Liver (tissue), 9 donors: Measurements from ENCODE around the gene MYO15A. TPM values are rescaled to one million over a fixed set of nuclear protein-coding genes. Genes with fewer than 3 reads are reported as not detected.

Source experiments
- DNase-seq: peaks from one replicate; pipeline ENCODE4 v3.0.0-alpha.2; 2017; ENCODE audit warnings: low spot score
- H3K27ac ChIP-seq, 2 donors: one replicate each; pipeline ENCODE4 v1.7.0; 2013; ENCODE audit warnings: inconsistent platforms in 2 of 2, low read length in 2 of 2, control low read depth in 1 of 2, low read depth in 1 of 2, mild to moderate bottlenecking in 1 of 2
- H3K27me3 ChIP-seq, 4 donors: one replicate each; pipeline versions ENCODE4 v1.6.1 to v1.7.0; 2013; ENCODE audit warnings: low read length in 3 of 4, inconsistent platforms in 1 of 4, mild to moderate bottlenecking in 1 of 4, moderate library complexity in 1 of 4; ENCODE audit not compliant: control insufficient read depth in 4 of 4, insufficient read depth in 4 of 4
- H3K36me3 ChIP-seq, 4 donors: one replicate each; pipeline versions ENCODE4 v1.6.1 to v1.7.0; 2013; ENCODE audit warnings: low read length in 3 of 4, mild to moderate bottlenecking in 3 of 4, low read depth in 1 of 4, moderate library complexity in 1 of 4; ENCODE audit not compliant: control insufficient read depth in 4 of 4, insufficient read depth in 3 of 4
- H3K4me1 ChIP-seq, 4 donors: one replicate each; pipeline versions ENCODE4 v1.6.1 to v1.7.0; 2013; ENCODE audit warnings: low read length in 3 of 4, mild to moderate bottlenecking in 3 of 4, moderate library complexity in 1 of 4; ENCODE audit not compliant: control insufficient read depth in 4 of 4, insufficient read depth in 4 of 4
- H3K4me3 ChIP-seq, 3 donors: one replicate each; pipeline versions ENCODE4 v1.6.1 to v1.7.0; 2013; ENCODE audit warnings: low read length in 3 of 3, control low read depth in 1 of 3, low read depth in 1 of 3, mild to moderate bottlenecking in 1 of 3
- H3K9ac ChIP-seq, 2 donors: one replicate each; pipeline ENCODE4 v1.7.0; 2013; ENCODE audit warnings: low read length in 2 of 2, mild to moderate bottlenecking in 2 of 2, moderate library complexity in 2 of 2, control low read depth in 1 of 2, low read depth in 1 of 2
- H3K9me3 ChIP-seq, 4 donors: one replicate each; pipeline versions ENCODE4 v1.6.1 to v1.7.0; 2013; ENCODE audit warnings: low read length in 3 of 4; ENCODE audit not compliant: control insufficient read depth in 4 of 4
- EGR1 ChIP-seq, 2 donors: IDR thresholded peaks; 2 replicates each; pipeline ENCODE4 v1.6.1; 2016 to 2018; ENCODE audit warnings: antibody characterized with exemption in 2 of 2, low read depth in 2 of 2
- FOXA1 ChIP-seq: IDR thresholded peaks from 2 replicates; pipeline ENCODE4 v1.6.1; 2016; ENCODE audit warnings: antibody characterized with exemption
- FOXA2 ChIP-seq: IDR thresholded peaks from 2 replicates; pipeline ENCODE4 v1.6.1; 2016; ENCODE audit warnings: antibody characterized with exemption
- GABPA ChIP-seq, 2 donors: IDR thresholded peaks in 1 of 2; conservative IDR thresholded peaks in 1 of 2; 2 replicates each; pipeline ENCODE4 v1.6.1; 2016; ENCODE audit warnings: antibody characterized with exemption in 2 of 2, mild to moderate bottlenecking in 1 of 2, moderate library complexity in 1 of 2
- HNF4A ChIP-seq, 2 donors: conservative IDR thresholded peaks; 2 replicates each; pipeline ENCODE4 v1.6.1; 2016; ENCODE audit warnings: antibody characterized with exemption in 2 of 2, mild to moderate bottlenecking in 2 of 2
- HNF4G ChIP-seq: IDR thresholded peaks from 2 replicates; pipeline ENCODE4 v1.6.1; 2016; ENCODE audit warnings: antibody characterized with exemption
- NR2F2 ChIP-seq: IDR thresholded peaks from 2 replicates; pipeline ENCODE4 v1.6.1; 2016; ENCODE audit warnings: antibody characterized with exemption
- RAD21 ChIP-seq, 2 donors: IDR thresholded peaks; 2 replicates each; pipeline ENCODE4 v1.6.1; 2016; ENCODE audit warnings: antibody characterized with exemption in 2 of 2, mild to moderate bottlenecking in 2 of 2
- RXRA ChIP-seq, 2 donors: IDR thresholded peaks; 2 replicates each; pipeline ENCODE4 v1.6.1; 2017 to 2018; ENCODE audit warnings: antibody characterized with exemption in 2 of 2, mild to moderate bottlenecking in 1 of 2
- TAF1 ChIP-seq: conservative IDR thresholded peaks from 2 replicates; pipeline ENCODE4 v1.6.1; 2016; ENCODE audit warnings: antibody characterized with exemption, mild to moderate bottlenecking
- YY1 ChIP-seq: IDR thresholded peaks from 2 replicates; pipeline ENCODE4 v1.6.1; 2016; ENCODE audit warnings: antibody characterized with exemption, mild to moderate bottlenecking
- WGBS: extraction: QIAGEN DNeasy Blood & Tissue Kit; methylation state at CpG from one replicate; pipeline ENCODE4 v1.1.7; 2013; 5-methylcytosine and 5-hydroxymethylcytosine counted together
- polyA plus RNA-seq, 2 donors: library from polyadenylated mRNA; stranded (reverse) in 1 of 2; unstranded in 1 of 2; fragments of 200-250 nt in 1 of 2; fragments of >200 nt in 1 of 2; fragmentation: Nextera tagmentation in 1 of 2; extraction: Ambion mirVana in 1 of 2; gene quantifications; one replicate each; pipeline versions ENCODE4 v1.2.1 to v1.2.3, GENCODE V29; 2013 to 2015
- total RNA-seq, 2 donors: library from RNA; depleted of rRNA; stranded (reverse); fragments of >200 nt; gene quantifications; one replicate each; pipeline ENCODE4 v1.2.3, GENCODE V29; 2014
- TF ChIP-seq, protein P1 (sequence below): IDR thresholded peaks from 2 replicates; pipeline ENCODE4 v1.6.1; 2016; ENCODE audit warnings: antibody characterized with exemption
- TF ChIP-seq, protein P2 (sequence below): IDR thresholded peaks from 2 replicates; pipeline ENCODE4 v1.6.1; 2016; ENCODE audit warnings: antibody characterized with exemption
- TF ChIP-seq, protein P3 (sequence below): fragments of 150-350 bp; IDR thresholded peaks from 2 replicates; pipeline ENCODE4 v1.5.1; 2017; ENCODE audit warnings: improper control_type of control experiment, low read depth, low read length; ENCODE audit not compliant: missing input control
- TF ChIP-seq, protein P4 (sequence below): IDR thresholded peaks from 2 replicates; pipeline ENCODE4 v1.6.1; 2016; ENCODE audit warnings: antibody characterized with exemption, mild to moderate bottlenecking
- donor health status: healthy.
- donor health status: healthy.
- donor health status: healthy.
- donor health status: healthy.
- donor health status: healthy.

The MYO15A gene
- total and polyA plus RNA-seq, 4 donors, result 0.15 to 2.9 (median 0.97) TPM

DNA sequence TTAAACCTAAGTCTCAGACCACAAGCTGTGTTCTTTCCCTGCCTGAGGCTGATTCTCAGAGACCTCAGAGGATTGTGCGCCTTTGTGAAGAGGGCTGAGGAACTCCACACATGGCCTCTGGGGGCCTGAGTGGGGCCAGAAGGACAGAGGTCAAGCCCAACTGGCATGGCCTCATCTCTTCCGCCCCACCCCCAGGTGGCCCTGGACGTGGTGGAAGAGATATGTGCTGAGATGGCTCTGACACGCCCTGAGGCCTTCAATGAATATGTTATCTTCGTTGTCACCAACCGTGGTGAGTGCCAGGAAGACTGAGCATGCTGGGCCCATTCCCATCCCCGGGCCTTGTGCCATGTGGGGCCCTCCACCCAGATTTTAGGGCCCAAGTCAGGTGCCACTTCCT is 55.0 kb downstream of the MYO15A start:
- WGBS, result 87% methylated on average over 7 of the region's 7 CpGs
- Histone ChIP-seq H3K4me1 (peaks cover 0 to 5% (median 2%) of the 10 kb centered on the region in 4 donors), H3K4me3 (no peak overlapping the region), H3K36me3 (no peaks in the 10 kb centered on the region), H3K9me3 (peaks cover 0 to 3% (median 0%) of the 10 kb centered on the region in 4 donors), H3K27me3 (no peaks in the 10 kb centered on the region), H3K9ac (no peak overlapping the region), H3K27ac (no peak overlapping the region)
- DNase-seq, result no peak
- TF ChIP-seq GABPA (IDR thresholded peaks at IDR 0.05 in 1 of 2, conservative IDR thresholded peaks at IDR 0.05 in 1 of 2) (no peak), HNF4A (conservative IDR thresholded peaks at IDR 0.05) (no peak), TAF1 (no peak), EGR1 (IDR thresholded peaks at IDR 0.05; ENCODE audit: low read depth in 2 of 2) (no peak), RXRA (IDR thresholded peaks at IDR 0.05) (no peak), FOXA2 (no peak), NR2F2 (no peak), FOXA1 (no peak), YY1 (no peak), HNF4G (no peak)
- TF ChIP-seq, protein P1, sequence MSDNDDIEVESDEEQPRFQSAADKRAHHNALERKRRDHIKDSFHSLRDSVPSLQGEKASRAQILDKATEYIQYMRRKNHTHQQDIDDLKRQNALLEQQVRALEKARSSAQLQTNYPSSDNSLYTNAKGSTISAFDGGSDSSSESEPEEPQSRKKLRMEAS, result no peak
- TF ChIP-seq, protein P2, sequence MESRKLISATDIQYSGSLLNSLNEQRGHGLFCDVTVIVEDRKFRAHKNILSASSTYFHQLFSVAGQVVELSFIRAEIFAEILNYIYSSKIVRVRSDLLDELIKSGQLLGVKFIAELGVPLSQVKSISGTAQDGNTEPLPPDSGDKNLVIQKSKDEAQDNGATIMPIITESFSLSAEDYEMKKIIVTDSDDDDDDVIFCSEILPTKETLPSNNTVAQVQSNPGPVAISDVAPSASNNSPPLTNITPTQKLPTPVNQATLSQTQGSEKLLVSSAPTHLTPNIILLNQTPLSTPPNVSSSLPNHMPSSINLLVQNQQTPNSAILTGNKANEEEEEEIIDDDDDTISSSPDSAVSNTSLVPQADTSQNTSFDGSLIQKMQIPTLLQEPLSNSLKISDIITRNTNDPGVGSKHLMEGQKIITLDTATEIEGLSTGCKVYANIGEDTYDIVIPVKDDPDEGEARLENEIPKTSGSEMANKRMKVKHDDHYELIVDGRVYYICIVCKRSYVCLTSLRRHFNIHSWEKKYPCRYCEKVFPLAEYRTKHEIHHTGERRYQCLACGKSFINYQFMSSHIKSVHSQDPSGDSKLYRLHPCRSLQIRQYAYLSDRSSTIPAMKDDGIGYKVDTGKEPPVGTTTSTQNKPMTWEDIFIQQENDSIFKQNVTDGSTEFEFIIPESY, result no peak
- TF ChIP-seq, protein P3, sequence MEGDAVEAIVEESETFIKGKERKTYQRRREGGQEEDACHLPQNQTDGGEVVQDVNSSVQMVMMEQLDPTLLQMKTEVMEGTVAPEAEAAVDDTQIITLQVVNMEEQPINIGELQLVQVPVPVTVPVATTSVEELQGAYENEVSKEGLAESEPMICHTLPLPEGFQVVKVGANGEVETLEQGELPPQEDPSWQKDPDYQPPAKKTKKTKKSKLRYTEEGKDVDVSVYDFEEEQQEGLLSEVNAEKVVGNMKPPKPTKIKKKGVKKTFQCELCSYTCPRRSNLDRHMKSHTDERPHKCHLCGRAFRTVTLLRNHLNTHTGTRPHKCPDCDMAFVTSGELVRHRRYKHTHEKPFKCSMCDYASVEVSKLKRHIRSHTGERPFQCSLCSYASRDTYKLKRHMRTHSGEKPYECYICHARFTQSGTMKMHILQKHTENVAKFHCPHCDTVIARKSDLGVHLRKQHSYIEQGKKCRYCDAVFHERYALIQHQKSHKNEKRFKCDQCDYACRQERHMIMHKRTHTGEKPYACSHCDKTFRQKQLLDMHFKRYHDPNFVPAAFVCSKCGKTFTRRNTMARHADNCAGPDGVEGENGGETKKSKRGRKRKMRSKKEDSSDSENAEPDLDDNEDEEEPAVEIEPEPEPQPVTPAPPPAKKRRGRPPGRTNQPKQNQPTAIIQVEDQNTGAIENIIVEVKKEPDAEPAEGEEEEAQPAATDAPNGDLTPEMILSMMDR, result no peak
- TF ChIP-seq, protein P4, sequence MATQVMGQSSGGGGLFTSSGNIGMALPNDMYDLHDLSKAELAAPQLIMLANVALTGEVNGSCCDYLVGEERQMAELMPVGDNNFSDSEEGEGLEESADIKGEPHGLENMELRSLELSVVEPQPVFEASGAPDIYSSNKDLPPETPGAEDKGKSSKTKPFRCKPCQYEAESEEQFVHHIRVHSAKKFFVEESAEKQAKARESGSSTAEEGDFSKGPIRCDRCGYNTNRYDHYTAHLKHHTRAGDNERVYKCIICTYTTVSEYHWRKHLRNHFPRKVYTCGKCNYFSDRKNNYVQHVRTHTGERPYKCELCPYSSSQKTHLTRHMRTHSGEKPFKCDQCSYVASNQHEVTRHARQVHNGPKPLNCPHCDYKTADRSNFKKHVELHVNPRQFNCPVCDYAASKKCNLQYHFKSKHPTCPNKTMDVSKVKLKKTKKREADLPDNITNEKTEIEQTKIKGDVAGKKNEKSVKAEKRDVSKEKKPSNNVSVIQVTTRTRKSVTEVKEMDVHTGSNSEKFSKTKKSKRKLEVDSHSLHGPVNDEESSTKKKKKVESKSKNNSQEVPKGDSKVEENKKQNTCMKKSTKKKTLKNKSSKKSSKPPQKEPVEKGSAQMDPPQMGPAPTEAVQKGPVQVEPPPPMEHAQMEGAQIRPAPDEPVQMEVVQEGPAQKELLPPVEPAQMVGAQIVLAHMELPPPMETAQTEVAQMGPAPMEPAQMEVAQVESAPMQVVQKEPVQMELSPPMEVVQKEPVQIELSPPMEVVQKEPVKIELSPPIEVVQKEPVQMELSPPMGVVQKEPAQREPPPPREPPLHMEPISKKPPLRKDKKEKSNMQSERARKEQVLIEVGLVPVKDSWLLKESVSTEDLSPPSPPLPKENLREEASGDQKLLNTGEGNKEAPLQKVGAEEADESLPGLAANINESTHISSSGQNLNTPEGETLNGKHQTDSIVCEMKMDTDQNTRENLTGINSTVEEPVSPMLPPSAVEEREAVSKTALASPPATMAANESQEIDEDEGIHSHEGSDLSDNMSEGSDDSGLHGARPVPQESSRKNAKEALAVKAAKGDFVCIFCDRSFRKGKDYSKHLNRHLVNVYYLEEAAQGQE, result no peak

DNA sequence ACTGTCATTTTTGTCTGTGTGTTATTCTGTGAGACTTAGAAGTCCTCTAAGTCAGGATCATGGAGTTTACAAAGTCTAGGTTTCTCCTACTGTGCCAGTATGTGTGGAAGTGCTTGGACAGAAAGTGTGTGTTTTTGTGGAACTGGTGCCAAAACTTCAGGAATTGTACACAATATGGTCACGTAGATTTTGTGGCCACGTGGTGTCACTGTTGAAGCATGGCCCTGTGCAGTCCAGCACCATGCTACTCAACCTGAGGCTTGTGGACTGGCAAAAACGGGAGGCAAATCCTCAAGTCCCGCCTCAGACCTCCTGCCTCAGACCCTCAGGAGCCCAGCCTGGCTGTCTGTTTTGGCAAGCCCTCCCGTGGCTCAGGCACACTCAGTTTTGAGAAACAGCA is 58.3 kb downstream of the MYO15A start:
- TF ChIP-seq TAF1 (no peak), RXRA (IDR thresholded peaks at IDR 0.05) (no peak), NR2F2 (no peak), GABPA (IDR thresholded peaks at IDR 0.05 in 1 of 2, conservative IDR thresholded peaks at IDR 0.05 in 1 of 2) (no peak), EGR1 (IDR thresholded peaks at IDR 0.05; ENCODE audit: low read depth in 2 of 2) (no peak), RAD21 (IDR thresholded peaks at IDR 0.05) (peak; percentile 76 to 78)
- TF ChIP-seq, protein P4, result peak; percentile 83
- TF ChIP-seq, protein P3, result peak; percentile 40
- TF ChIP-seq, protein P1, result no peak

More for the DNA sequence above, 58.3 kb downstream of the MYO15A start:
- DNase-seq, result no peak
- H3K9ac ChIP-seq, result no peak overlapping the region
- peak overlapping the region in 1 of 2 donors; percentile 4 for H3K27ac ChIP-seq
- H3K4me3 ChIP-seq, result no peak overlapping the region
- H3K36me3 ChIP-seq, result no peaks in the 10 kb centered on the region
- no peaks in the 10 kb centered on the region for H3K27me3 ChIP-seq
- peaks cover 0 to 3% (median 0%) of the 10 kb centered on the region in 4 donors for H3K9me3 ChIP-seq
- 50% methylated on average over 5 of the region's 5 CpGs for WGBS
- H3K4me1 ChIP-seq, result peaks cover 0 to 9% (median 5%) of the 10 kb centered on the region in 4 donors
